ENCODE results near the gene SPX. TPM values are rescaled to one million over a fixed set of nuclear protein-coding genes. Genes with fewer than 3 reads are reported as not detected.
A peak's percentile ranks its signal among the peaks of the same experiment; 100 is the strongest.

The SPX gene
- total RNA-seq, 4 donors from 2014 or later = 0.49 TPM; not detected in 3

- intact Hi-C loops (cut with DNase I; ENCODE audit: low total_unique reads) = no loop called here
- no peak for DNase-seq (ENCODE audit: low spot score in 2 of 2)
These were observed 25.3 kb upstream of the SPX start for GRCh38 chr12:21500786-21501257.

GRCh38 chr12:21501258-21502163 is 24.6 kb upstream of the SPX start, which contains the start of the genes GOLT1B and RECQL:
GOLT1B (plus strand) TSS chr12:21501789; CDS start chr12:21501924, 135 bp downstream.
RECQL (minus strand) TSS chr12:21501635; CDS start chr12:21499570, 2,065 bp downstream.
- TF ChIP-seq CTCF (IDR thresholded peaks at IDR 0.05) = no peak
- peak in 1 of 2 donors; percentile 4 for TF ChIP-seq POLR2A (IDR thresholded peaks at IDR 0.05)
- WGBS, 2 donors = 0% methylated on average over 55 to 57 of the region's 61 CpGs
- intact Hi-C loops (cut with DNase I; ENCODE audit: low total_unique reads) = no loop called here
- peak; percentile 97 to 98 for DNase-seq (ENCODE audit: low spot score in 2 of 2)
- H3K4me3 ChIP-seq (ENCODE audit: low read depth, poor library complexity, severe bottlenecking) = peak within 1 kb of the TSS; percentile 100

More at GRCh38 chr12:21500786-21501257, 25.3 kb upstream of the SPX start:
- peak overlapping the region; percentile 46 for H3K4me3 ChIP-seq (ENCODE audit: low read depth, poor library complexity, severe bottlenecking)
- no peak for TF ChIP-seq POLR2A (IDR thresholded peaks at IDR 0.05)
- TF ChIP-seq CTCF (IDR thresholded peaks at IDR 0.05) = no peak
- WGBS, 2 donors = 8 to 17% methylated on average over 8 of the region's 8 CpGs

DNA sequence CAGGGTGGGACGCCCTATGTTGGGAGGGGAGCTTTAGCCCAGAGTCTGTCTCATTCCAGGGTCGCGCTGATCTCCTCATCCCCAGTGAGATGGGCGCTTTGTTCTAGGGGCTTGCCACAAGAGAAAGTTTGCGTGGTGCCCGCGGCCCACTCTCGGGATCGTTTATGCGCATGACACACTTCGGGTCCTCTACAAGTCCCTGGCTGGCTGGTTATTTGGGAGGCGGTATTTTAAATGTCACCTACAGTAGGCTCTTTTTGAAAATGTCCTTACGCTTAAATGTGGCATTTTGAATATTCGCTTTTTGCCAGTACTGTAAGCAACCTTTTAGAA is 24.0 kb upstream of the SPX start:
- peak overlapping the region; percentile 100 for H3K4me3 ChIP-seq (ENCODE audit: low read depth, poor library complexity, severe bottlenecking)
- TF ChIP-seq CTCF (IDR thresholded peaks at IDR 0.05) (no peak), POLR2A (IDR thresholded peaks at IDR 0.05) (no peak)
- intact Hi-C loops (cut with DNase I; ENCODE audit: low total_unique reads) = no loop called here
- DNase-seq (ENCODE audit: low spot score in 2 of 2) = peak; percentile 21 to 86
- WGBS, 2 donors = 1 to 3% methylated on average over 13 to 14 of the region's 14 CpGs

DNA sequence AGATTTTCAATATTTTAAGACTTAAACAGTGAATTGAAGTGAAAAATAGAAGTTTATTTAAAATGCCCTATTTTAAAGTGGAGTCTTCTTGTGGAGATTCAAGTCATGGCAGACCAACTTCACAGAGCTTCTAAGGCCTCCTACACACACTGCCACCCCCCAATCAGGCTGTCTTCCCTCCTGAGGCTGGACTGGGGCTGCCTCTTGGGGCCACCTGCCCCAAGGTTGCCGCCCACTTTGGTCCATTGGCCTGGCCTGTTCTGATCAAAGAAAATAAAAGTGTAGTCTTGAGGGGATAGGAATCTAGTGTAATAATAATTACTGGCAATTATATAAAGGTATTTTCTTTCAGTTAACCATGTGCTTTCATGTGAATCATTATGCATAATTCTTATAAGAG is 23.2 kb upstream of the SPX start:
- intact Hi-C loops (cut with DNase I; ENCODE audit: low total_unique reads) = no loop called here
- TF ChIP-seq POLR2A (IDR thresholded peaks at IDR 0.05) = no peak
- WGBS, 2 donors = 88 to 93% methylated on average over 1 of the region's 1 CpG
- H3K4me3 ChIP-seq (ENCODE audit: low read depth, poor library complexity, severe bottlenecking) = no peak overlapping the region
- DNase-seq (ENCODE audit: low spot score in 2 of 2) = no peak

GRCh38 chr12:21505888-21506287 is 20.2 kb upstream of the SPX start:
- intact Hi-C loops (cut with DNase I; ENCODE audit: low total_unique reads) = no loop called here
- no peak for DNase-seq (ENCODE audit: low spot score in 2 of 2)
- 14 to 40% methylated on average over 2 of the region's 2 CpGs for WGBS, 2 donors
- H3K4me3 ChIP-seq (ENCODE audit: low read depth, poor library complexity, severe bottlenecking) = no peak overlapping the region
- TF ChIP-seq POLR2A (IDR thresholded peaks at IDR 0.05) = no peak
- TF ChIP-seq CTCF (IDR thresholded peaks at IDR 0.05) = no peak

- no peak for DNase-seq (ENCODE audit: low spot score in 2 of 2)
- H3K4me3 ChIP-seq (ENCODE audit: low read depth, poor library complexity, severe bottlenecking) = no peak overlapping the region
- no peak for TF ChIP-seq POLR2A (IDR thresholded peaks at IDR 0.05)
- TF ChIP-seq CTCF (IDR thresholded peaks at IDR 0.05) = no peak
- intact Hi-C loops (cut with DNase I; ENCODE audit: low total_unique reads) = no loop called here
- 58 to 67% methylated on average over 2 of the region's 2 CpGs for WGBS, 2 donors
These were observed 18.2 kb upstream of the SPX start for GRCh38 chr12:21507849-21508248.

All from lower leg skin (tissue), 4 donors.